Hematopoietic multipotent progenitor cell treated with erythropoietin and hydrocortisone succinate and interleukin-3 and kit ligand, for 15 days (in vitro differentiated cells): Measurements from ENCODE around the gene FMNL2.

Source experiments
- DNase-seq: peaks from one replicate; pipeline ENCODE4 v3.0.0-alpha.2; 2015; ENCODE audit warnings: low spot score

FMNL2 gene

DNA sequence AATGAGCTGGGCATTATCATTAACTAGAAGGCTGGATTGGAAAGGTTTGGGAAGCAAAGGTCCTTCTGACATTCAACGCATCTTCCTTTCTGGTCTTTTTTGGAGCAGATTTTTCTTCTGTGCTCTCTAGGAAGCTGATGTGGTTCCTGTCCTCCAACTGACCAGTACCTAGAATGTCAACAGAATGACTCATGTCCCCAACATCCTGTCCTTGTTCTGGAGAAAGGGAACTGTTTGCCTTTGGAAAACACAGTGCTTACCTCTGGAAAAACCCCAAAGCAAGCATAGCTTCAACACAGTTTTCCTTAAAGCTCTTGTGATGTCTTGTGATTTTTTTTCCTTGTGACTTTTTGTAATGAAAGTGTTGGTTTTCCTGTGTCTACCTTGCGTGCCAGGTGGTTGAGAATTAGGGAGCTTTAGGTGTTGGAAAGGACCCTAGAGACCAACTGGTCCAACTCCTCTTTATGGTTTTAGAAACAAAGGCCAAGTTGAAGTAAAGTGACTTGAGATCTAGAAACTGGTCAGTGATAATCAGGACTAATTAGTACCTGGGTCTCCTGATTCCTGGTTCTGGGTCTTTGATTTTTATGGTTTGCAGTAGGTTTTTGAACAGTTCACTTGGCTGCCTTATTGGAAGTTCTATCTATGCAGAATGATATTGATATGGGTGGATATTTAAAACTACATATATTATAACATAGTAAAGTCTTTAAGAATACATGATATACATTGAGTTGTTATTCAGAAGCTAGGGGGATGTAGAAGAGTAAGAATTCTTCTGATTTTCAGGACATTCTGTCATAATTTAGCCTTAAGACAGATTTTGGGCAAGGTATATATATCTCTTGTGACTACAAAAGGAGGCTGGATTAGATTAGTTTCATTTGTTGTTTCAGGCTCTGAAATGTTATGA lies 70.5 kb downstream of the FMNL2 start:
- DNase-seq, result no peak

DNA sequence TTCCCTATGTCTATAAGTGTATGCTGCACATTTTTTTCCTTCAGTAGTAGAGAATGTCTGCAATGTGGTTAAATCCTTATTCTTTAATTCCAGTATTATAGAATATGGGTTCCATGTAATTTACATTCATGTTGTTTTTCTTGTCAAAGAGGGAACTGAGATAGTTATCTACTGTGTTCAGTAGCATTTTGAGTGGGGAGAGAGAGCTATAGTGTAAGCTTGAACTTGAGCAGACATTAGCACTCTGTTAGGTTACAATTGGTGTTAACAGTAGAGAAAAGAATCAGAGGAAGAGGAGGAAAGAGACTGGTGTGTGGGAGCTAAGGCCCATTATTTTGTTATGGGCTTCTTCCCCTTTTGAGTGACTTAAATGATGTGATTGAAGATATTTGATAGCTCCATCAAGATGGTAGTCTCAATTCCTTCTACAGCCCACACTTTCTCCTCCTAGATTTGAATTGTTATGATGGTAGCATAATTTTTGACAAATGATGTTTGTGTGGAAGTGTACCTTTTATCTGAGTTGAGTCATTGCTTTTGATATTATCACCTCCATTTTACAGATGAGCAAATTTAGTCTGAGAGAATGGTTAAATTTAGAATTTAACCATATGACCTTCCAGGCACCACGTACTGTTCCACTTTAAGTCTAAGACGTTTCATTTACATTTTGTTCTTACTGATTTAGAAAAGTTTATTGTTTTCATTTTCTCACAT lies 71.3 kb downstream of the FMNL2 start:
- no peak for DNase-seq

DNA sequence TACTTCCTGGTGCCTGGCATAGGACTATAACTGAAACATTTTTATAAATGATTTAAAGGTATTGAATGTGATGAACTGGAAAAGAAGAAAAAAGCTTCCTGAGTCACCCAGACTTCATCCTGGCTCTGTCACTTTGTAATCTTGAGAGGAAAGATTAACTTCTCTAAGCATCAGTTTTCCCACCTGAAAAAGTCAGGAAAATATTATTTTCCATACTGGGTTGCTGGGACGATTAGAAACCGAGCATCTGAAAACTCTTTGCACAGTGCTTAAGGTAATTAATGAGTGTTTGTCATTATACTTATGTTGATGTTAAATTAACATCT lies 71.8 kb downstream of the FMNL2 start:
- no peak for DNase-seq

DNA sequence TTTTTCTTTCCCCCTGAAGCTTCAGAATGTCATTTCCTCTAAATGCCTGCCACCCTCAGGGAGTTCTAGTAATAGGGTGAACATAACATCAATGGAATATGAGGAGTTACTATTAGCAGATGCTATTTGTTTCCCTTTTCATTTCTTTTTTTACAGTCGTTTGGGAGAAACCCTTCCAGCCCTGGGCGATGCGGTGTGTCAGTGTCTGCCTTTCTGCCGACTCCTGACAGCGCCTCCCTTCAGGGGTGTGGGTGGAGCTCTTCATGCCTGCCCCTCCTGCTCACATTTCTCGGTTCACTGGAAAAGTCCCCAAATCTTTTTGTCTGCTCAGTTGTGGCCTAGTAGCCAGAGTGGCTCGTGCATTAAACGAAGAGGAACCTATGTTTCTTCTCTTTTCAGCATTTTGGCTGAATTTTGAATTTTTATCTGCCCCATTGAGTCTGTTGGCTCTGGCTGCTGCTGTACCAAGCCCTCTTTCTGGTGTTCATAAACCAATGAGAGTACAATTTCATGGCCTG lies 72.3 kb downstream of the FMNL2 start:
- no peak for DNase-seq

DNA sequence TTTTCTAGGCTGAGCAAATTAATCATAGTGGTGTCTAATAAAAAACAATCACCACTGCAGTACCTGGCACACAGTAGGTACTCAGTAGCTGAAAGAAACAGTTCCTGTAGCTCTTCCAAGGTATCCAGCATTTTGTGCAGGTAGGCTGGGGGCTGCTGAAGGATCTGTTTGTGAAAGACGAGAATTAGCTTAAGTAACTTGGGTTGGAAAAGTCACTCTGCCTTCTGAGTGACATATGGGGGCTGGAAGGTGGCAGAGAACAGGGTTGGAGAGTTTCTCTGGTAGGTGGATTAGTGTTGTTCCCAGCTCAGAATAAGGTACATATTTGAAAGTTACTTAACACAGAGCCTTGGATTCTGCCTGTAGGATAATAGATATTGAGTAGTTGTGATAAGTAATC lies 72.8 kb downstream of the FMNL2 start:
- no peak for DNase-seq

DNA sequence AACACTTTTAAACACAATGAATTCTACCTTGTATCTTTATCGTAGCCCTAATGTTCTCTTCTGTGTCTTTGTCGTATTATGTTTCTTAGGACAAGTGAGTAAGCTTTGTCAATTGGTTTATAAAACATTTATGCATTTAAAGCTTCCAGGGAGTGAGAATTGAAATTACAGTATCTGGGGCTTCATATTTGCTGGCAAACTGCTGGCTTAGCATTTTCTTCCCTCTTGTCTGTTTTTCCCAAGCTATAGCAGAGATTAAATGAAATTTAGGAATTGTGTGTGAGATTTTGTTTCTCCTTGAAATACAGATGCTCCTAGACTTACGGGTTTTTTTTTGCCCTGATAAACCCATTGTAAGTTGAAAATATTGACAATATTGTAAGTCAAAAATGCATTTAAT lies 73.3 kb downstream of the FMNL2 start:
- DNase-seq, result no peak

DNA sequence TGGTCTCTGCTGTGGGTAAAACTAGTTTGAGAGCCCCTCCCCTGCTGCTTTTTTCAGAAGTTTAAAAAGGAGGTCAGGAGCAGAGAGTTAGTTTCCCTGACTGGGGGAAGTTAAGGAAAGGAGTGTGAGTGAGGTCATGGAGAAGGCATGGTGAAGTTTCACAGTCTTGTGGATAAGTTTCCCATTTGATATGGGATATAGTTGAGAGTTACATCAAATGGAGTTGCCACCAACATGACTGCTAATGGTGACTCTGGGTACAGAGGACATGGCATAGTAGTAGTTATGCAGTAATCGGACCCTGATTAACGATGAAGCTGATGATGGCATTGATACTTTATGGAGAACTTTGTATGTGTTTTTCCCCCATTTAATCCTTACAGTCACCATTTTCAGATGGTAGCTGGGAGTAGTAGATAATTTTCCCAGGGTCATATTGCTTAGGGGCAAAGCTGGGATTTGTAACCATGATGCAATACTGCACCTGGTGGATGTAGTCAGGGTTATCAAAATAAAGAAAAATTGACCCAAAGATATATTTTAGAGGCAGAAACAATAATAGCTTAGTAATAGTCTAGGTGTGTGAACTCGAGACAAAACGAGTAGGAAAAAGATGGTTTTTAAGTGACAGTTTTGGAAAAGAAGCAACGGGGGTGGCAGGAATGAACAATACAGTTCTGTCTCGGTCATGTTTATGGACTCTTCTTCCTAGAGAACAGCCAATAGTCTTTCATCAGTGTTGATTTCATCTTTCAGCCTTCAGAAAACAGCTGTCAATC lies 74.6 kb downstream of the FMNL2 start:
- DNase-seq, result no peak

DNA sequence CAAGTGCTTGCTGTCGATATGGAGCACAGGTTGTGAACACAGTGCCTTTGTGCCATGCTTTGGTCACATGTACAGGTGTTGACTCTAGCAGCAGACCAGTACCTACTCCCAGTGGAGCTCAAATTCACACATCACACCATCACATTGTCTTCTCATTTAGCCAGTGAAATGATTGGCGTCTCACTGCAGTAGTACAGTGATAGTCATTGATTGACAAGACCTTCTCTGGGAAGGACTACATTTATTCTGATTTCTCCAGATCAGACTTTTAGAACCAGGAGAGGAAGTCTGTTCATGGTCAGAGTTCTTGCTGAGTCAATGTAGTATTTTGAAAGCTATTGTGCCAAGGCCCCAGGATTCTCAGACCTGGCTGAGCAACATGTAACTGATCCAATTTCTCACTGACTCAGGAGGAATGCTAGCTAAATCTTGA lies 75.2 kb downstream of the FMNL2 start:
- no peak for DNase-seq

- DNase-seq, result no peak
These were observed 76.2 kb downstream of the FMNL2 start for GRCh38 chr2:152411154-152411553.

DNA sequence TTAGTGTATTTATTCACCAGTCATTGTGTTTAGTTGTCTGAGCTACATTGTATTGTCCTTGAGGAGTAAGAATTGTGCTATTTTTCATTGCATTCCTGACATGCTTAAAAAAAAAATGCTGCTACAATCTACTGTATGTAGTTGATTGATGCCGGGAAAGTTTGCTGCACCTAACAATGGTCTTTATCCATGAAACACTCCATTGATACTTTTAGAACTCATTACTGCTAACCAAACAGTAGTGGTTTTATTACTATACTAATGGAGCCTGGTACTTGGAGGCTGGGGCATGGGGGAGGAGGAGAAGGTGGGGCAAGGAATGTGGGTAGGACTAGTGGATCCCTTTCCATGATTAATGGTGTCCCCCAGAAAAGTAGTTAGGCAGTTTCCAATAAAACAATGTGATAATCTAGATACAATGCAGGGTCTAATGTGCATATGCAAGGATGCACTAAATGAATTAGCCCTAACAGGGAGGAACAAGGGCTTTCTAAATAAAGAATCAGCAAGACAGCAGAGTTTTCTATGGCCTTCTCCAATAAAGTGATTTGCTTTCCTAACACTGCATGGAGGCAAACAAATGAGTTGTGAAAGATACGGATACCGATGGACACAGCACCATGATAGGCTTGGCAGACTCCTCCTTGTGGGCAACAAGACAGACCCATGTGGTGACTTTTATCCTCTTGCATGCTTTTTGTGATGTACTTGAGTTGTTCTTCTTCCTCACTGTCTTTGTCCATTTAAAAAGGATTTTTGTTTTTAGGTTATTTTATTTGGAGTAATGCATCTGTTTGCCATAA lies 78.5 kb downstream of the FMNL2 start:
- no peak for DNase-seq

DNA sequence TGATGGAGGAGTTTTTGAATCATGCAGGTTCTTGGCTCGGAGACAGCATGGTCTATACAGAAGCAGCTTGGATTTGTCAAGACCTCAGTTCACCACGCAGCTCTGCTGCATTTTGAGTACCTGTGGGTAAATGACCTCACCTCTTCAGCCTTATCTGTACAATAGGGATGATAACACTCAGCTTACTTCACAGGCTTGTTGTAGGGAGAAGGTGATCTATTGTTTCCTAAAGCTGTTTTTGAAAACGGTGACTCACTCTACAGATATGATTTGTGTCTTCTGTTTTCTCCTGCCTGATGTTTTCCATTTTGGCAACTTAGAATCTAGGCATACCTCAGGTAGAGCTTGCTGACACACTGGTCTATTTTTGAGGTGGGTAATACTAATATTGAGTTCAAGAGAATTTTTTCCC lies 80.3 kb downstream of the FMNL2 start:
- DNase-seq, result no peak

DNA sequence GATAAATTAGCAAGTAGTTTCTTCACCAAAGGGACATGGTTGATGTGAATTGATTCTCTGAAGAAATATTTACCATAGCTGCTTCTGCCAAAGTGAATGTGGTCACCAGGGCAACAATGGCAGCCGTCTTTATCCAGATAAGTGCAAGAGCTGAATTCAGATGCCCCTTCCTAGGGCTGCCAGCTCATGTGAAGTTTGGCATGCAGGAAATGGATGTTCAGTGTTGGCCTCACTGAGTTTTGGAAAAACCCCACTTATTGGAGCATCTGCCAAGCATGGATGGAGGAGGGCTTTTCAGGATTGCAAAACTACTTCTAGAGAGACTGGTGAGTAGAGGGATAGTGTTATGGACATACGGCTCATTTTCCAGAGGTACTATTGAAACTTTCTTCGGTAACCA lies 80.8 kb downstream of the FMNL2 start:
- no peak for DNase-seq

DNA sequence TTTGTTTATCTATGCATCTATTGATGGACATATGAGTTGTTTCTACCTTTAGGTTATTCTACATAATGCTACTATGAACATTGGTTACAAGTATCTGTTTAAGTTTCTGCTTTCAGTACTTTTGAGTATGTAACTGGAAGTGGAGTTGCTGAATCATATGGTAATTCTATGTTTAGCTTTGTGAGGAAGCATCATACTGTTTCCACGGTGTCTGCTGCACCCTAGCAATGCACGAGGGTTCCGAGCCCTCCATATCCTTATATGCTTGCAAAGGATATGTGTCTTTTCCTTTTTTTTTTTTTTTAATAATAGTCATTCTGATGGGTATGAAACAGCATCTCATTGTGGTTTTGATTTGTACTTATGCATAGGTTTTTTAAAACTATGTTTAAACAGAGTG lies 83.7 kb downstream of the FMNL2 start:
- no peak for DNase-seq

- DNase-seq, result no peak
These were observed 85.0 kb downstream of the FMNL2 start for GRCh38 chr2:152419944-152420343.

DNA sequence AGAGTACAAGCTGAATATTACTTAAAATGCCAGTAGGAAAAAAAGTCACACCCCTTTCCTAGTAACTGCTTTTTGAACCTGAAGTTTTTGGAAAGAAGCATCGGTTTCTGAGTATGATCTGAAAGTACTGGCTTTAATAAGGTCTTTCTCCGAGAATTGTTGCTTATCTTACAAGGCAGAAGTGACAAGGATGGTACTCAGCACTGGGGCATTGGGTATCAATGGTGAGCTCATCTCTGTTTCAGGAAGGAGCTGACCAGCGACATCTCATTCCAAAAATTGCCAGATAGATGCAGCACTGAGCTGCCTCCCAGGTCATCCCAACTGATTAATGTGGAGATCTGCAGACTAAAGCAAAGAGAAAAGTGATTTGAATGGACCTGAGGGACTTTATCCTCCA lies 85.4 kb downstream of the FMNL2 start:
- DNase-seq, result peak; percentile 46

DNA sequence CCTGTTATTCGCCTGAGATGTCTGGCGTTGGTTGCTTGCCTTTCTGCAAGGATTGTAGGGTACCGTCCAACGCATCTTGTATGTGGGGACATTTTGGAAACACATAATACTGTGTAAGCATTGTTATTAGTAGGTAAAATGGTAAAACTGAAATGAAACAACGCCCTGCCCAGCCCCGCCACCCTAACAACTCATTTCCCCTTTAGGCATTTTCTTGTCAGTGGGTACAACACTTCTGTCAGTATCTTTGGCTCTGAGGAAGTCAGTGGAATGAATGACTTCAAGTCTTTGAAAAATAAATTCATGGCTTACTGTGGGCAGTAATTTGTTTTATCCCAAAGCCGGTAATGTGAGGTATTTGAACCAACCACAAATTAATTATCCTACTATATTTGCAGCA lies 86.0 kb downstream of the FMNL2 start:
- DNase-seq, result no peak

GRCh38 chr2:152421521-152422370 lies 86.8 kb downstream of the FMNL2 start:
- peak; percentile 52 for DNase-seq

GRCh38 chr2:152423684-152424083 lies 88.7 kb downstream of the FMNL2 start:
- no peak for DNase-seq

GRCh38 chr2:152425765-152426727 lies 91.1 kb downstream of the FMNL2 start:
- no peak for DNase-seq

GRCh38 chr2:152426801-152427200 lies 91.8 kb downstream of the FMNL2 start:
- no peak for DNase-seq
